NCI-H2081 (cell line): ENCODE results near the gene IMMP2L.

Experiments used
- DNase-seq, 2 experiments: peaks; one replicate each; lab custom pipeline; 2025; lab: John Stamatoyannopoulos, UW

IMMP2L gene

DNA sequence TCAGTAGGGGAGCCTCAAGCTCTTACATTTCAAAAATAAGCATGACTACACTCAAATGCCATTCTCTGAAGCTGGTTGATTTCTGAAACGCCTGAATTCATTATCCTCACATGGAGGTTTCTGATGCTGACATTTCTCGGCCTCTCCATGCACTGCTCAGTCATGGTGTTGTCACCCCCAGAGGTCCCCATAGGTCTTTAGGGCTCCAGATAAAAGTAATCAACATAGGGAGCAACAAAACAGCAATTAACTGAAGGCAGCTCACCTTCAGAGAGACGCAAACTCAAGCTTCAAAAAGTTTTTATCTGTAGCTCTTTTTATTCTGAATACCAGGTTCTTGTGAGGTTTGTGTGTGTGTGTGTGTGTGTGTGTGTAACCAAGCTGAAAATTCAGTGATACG is 694.5 kb downstream of the IMMP2L start:
- no peak for DNase-seq

DNA sequence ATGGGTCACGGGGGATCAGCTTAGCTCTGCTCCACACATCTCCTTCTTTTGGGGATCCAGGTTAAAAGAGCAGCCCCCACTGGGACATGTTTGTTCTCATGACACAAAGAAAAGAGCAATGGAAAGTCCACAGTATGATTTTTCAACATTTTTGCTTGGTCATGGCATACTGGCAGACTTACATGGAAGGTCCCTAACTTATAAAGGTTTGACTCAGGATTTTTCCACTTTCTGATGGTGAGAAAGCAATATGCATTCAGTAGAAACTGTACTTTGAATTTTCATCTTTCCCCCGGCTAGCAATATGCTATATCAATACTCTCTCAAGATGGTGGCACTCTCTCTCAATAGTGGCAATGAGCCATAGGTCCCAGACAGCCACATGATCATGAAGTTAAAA is 699.0 kb downstream of the IMMP2L start:
- DNase-seq = no peak

DNA sequence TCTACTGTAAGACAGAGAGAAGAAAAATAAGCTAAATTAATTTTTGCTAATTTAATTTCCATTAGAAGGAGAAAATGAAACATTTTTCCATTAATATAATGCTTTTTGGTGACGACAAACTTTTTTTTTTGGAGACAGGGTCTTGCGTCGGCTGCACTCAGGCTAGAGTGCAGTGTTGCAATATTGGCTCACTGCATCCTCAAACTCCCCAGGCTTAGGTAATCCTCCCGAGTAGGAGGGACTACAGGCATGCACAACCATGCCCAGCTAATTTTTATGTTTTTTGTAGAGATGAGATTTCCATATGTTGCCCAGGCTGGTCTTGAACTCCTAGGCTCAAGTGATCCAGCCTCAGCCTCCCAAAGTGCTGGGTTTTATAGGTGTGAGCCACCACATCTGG is 701.1 kb downstream of the IMMP2L start:
- no peak for DNase-seq

DNA sequence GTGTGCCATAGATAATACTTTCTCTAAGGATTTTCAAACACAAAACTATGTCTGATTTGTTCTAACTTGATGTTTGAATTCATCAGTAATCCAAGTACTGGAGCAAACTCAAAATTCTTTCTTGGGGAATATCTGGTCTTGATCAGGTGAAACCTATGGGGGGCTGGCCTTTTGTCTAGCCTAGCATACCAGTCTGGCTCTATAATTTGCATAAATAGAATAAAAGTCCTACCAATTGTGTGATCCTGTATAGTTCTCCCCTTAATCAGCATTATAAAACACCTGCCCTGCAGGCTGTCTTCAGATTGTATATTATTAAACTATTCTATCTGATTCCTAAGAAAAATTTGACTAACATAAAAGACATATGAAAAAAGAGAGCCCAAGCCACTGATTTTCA is 705.2 kb downstream of the IMMP2L start:
- no peak for DNase-seq

DNA sequence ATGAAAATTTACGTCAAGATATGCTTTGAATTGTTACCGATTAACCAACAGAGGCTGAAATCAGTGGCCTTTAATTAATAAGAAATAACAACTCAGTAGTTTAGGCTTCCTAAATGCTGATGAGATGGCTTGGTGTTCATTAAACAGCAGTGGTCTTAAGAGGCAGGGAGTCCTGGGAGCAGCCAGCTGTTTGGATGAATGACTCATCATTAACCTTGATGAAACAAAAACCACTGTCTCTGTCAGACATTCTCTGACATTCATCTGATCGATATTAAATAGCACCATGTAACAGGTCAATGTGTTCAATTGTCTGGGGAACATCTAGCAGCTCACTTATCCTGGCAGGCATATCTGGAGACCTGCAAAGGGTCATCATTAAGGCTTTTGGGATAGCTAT is 705.6 kb downstream of the IMMP2L start:
- no peak for DNase-seq

DNA sequence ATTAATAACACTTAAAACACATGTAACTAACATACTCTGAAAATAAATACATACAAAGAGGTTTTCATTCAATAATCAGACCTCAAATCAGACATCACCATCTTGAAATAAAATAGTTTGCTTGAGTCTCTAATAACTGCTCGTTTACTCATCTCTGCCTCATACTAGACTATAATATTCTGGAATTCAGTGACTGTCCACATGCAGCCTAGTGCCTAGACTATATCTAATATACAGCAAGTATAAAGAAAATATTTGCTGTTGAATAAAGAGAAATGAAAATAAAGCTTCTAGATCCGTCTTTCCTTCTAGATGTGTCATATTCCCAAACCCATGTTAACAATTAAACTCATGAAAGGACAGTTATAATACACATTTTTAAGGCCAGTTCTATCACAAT is 707.6 kb downstream of the IMMP2L start:
- no peak for DNase-seq

DNA sequence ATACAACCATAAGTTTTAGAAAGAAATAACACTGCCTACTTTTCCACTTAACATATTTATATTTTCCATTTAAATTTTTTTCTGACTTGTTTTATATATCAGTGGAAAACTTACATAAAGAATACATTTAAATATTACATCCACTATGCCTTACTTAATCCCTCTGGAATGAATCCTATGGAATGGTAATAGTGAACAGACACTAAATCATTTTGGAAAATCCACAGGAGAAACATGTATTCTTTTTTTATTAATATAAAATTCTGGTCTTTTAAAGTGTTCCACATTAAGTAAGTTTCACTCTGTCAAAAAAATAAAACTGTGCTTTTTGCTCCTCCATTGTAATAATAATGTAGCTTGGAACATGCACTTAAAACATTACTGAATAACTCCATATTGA is 708.1 kb downstream of the IMMP2L start:
- DNase-seq = no peak

DNA sequence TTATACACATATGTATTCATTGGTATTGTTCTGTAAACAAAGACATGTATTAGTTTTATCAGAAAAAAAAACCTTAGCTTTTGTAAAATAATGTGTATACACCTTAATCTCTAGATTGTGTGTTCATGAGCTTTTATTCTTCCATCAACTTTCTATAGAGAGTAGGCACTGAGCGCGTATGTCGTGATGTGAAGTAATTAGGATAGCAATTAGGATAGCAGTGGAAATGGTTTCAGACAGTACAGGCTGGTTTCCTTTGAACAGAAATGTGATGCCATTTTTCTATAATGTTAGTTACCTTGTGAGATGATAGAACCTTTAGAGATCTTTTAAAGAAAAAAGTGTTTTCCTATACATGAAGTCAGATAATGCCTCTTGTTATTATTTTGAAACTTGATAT is 709.0 kb downstream of the IMMP2L start:
- DNase-seq = no peak

DNA sequence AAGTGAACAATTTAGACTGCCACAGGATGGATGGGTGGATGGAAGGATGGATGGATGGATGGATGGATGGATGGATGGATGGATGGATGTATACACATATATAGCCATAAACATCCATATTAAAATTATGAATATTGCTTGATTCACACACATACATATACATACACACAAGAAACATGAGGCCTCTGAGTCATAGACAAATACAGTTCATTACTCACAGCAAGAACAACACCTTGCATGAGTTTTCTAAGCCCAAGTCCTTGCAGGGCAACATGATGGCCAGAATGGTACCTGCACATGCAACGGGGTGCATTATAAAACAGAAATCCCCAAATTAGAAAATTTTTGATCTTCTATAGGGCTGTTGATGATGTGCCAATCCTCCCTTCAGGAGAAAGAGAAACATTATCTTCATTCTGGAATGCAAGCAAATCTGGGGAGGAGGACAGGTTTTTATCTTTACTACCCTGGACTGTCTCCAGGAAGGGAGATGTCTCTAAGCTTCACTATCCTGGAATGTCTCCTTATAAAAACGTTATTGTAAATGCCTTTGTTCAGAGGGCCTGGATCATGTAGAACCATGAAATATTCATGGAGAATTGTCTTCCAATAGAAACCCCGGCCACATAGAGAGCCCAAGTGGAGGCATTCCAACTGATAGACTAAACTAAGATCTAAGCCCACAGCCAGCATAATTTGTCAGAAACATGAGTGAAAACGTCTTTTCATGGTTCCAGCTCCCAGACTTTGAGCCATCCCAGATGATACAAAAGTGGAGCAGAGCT is 709.9 kb downstream of the IMMP2L start:
- no peak for DNase-seq

DNA sequence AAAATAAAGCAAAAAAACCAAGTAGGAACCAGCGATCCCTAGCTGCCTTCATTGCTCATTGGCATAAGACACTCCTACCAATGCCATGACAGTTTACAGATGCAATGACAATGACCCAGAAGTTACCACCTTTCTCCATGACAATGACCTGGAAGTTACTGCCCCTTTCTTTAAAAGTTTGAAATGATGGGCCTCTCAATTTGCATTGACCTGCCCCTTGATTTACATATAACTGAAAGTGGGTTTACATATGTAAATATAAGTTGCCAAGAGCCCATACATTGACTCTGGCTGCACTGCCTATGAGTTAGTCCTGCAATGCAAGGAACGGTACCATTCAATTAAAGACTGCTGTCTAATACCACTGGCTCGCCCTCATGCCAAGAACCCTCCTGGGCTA is 712.1 kb downstream of the IMMP2L start:
- no peak for DNase-seq

DNA sequence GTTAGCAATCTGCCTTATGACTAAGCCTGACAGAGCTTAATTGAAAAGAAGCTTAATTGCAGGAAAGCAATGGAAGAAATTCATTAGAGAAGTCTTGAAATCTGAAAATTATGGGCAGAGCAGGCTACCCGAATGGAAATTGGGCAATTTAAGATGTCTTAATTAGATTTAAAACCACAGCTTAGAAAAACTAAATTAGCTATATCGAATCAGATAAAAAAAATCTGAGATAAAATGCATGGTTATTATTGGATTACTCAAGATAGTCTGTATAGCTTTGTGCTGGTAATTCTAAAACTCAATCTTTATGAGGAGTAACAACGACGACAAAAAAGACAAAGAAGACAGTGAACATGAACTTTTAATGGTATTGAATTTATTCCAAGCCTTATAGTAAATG is 719.5 kb downstream of the IMMP2L start:
- DNase-seq = no peak

DNA sequence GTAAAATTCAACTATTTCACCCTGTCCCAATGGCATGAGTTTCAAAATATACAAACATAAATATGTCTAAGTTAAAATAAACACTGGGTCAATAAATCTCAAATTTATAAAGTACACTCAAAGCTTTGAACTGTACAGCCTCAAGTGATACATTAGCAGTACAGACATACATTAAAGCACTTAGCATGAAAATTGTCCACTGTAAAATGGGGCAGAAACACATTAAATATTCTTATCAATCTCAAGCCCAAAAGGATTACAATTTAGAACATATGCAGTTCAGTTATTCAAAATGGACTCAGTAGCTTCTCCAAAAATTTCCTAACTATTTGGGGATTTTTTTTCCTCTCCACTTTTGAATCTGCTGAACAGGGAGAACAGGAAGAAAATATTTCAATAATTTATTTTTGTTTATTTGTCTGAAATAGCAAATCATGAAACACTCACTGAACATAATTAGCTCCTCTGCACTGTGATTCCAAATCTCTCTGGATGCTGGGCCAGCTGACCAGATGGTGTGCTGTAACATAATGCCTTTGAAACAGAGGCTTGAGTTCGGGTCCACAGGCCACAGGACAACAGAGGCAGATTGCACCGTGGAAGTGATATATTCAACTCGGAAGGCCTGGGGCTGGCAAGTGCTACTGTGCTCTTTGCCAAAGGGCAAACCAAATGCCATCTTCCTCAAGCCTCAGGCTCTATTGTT is 720.3 kb downstream of the IMMP2L start:
- DNase-seq = peak in 1 of 2 experiments; percentile 9

DNA sequence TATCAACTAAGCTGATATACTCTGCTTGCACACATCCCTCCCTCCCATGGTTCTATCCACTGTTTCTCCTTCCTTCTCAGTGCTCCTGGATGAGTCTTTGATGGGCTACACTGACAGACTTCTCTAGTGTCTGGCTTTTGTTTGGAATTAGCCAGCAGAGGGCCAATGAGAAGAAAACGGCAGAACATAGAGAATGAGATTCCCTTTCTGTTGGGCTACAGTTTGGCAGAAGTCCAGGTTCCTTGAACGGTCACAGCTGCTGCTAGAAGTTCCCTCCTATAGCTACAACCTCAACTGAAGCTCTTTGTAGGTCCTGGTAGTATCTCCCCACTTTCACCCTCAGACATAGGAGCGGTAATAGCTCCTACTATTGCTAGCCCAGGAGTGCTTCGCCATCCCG is 722.4 kb downstream of the IMMP2L start:
- peak; percentile 57 to 82 for DNase-seq

DNA sequence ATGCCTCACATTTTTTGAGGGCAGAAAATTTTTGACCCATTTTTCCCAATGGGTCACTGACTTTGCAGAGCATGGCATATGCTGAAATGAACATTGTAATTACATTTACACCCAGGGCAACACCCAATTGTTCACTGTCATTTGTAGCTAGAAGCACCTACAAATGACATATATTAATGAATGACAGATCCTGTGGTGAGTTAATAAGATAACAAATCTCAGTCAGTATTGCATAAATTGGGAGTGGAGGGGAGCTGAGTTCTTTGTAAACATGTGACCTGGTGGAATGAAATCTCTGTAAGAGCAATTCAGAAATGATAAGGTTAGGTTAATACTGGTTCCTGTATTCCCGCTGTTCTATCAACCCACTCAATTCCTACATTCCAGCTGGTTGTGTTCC is 726.4 kb downstream of the IMMP2L start:
- no peak for DNase-seq

DNA sequence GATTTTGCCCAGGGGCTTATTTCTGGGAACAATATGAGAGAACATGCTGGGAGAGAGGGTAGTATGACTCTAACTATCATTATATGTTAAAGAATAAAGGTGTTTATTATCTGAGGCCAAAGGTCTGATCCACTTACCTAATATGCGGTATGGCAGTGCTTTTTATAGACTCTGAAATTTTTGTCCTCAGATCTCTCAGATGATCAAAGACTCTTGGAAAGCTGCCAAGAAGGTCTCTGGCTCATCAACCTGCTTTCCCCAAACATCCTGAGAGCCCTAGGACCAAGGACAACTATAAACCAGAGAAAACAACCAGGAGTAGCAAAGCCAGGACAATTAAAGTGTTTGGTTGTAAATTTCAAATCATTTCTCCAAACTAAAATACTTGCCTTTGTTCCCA is 727.1 kb downstream of the IMMP2L start:
- peak; percentile 71 to 90 for DNase-seq

DNA sequence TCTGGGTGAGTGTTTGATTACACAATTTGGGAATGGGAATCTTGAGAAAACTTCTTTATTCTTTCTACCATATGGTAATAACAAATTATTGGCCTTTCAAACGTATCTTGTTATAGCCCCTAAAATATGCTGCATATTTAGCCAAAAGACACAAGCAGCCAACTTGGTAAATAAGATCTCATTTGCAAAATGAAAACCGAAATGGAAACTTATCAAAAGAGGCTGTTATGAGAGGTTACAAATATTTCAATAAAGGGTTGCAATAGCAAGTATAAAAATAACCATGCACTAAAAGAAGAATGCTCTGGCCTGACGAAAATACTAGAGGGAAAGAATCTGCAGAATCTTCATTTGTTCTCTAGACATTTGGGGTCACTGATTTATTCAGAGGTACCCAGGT is 730.9 kb downstream of the IMMP2L start:
- no peak for DNase-seq

DNA sequence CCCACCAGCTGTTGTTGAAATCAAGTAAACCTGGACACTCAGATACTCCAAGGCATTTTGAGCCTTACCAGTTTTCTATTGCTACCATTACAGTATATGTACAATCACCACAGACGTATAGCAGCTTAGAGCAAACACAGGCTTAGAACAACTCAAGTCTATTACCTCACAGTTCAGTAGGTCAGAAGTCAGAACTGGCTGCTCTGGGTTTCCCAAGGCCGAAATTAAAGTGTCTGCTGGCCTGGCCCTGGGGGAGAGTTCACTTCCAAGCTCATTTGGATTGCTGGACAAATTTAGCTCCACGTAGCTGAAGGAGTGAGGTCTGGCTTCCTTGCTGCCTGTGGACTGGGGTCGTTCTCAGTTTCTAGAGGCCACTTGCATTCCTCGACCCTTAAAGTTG is 731.5 kb downstream of the IMMP2L start:
- DNase-seq = no peak

DNA sequence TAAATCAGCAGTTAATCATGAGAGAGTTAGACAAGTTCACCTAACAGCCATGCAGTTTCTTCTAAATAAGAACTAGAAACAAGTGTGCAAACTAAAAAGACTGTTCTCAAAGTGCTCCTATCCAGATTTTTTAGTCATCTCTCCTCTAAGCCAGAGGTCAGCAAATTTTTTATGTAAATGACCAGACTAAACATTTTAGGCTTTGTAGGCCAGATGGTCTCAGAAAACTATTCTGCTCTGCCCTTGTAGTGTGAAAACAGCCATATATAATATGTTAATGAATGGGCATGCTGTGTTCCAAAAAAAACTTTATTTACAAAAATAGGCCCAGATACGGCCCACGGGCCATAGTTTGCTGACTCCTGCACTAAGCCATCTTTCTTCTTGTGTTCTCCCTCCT is 734.4 kb downstream of the IMMP2L start:
- DNase-seq = no peak

DNA sequence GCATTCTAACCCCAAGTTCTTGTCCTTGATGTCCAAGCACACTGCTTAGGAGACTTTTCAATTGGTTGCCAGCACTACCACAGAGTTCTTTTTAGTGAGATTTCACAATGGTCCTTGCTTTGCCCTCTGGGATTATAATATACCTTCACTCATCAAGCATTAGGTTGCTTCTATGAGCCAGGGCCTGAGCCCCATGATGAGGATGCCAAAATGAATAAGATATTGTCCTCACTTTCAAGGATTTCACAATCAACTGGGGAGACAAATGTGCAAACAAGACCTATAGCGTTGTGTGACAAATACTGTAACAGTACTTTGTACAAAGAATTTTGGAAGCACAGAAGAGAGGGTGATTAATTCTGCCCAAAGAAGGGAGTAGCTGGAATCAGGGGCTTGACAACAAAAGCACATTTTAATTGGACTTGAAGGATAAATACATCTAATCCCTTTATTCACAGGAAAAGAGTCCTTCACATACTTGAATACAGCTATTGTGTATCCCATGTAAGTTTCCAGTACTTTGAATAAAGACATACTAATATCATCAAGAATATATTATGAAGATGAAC is 734.9 kb downstream of the IMMP2L start:
- no peak for DNase-seq

DNA sequence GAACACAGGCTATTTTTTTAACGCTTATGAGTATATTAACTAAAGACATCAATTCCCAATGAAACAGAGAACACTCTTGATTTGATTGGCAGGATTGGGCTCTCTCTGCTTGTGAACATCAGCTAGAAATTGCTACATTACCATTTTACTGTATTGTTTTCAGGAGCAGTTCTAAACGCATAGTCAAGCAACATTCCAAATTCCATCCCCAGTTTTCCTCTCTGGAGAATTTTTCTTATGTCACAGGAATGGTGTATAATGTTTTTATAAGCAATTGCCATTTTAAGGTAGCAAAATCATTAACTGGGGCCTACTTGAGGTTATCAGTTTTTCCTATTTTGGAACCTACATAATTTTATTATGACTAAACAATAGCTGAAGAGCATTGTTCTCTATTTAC is 748.3 kb downstream of the IMMP2L start:
- DNase-seq = no peak

DNA sequence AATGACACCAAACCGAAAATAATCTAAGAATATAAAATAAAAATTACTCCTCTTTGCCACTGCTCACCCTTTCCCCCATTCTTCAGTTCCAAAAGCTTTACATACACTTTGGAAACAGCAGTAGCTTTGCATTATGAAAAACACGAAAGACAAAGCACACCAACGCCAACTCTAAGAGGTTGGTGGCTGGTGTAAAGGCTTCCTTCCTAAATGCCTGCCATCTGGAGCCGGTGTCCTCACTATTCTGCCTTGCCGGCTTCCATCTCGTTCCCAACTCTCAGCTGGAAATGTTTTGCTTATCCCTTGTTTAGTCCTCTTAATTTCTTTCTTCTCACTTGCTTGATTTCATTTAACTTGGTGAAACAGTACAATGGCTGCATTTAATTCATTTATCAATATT is 752.5 kb downstream of the IMMP2L start:
- DNase-seq = no peak

DNA sequence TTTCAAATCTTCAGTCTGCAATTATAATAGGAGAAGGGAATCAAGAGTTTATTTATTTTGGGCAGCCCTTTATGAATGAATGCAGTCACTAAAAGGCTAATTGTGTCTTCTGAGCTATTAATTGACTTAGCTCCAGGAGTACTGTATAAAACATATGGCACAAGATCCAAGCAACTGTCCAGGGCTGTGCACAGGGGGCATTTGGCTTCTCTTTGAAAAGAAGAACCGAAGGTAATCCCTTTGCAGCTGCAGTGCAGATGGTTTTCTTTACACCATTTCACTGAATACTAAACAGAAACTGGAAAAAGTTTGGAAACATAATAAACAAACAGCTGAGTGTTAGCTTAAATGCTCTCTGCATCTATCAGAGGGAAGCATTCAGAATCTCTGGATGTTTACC is 753.9 kb downstream of the IMMP2L start:
- DNase-seq = no peak

DNA sequence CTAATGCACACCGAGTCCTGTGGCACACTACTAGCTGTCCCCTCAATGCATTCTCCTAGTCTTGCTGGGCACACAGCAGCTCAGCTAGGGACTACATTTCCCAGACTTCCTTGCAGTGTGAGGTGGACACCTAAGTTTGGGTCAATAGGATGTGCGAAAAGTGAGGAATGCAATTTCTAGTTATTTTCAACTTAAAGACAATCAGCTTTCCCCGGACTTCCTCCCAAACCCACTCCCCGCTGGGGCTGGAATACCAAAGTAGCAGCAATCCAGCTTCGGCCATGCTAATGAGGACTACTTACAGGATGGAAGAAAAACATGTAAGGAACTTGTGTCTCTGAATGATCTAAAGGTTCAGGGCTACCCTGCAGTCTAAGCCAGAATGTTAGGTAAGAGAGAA is 757.8 kb downstream of the IMMP2L start:
- no peak for DNase-seq
